Spleen (tissue), 7 donors: ENCODE data around the gene SORBS1.

Source experiments
- POLR2A ChIP-seq, 3 donors: fragments of 450-650 bp; IDR thresholded peaks; one replicate each; pipeline ENCODE4 v1.5.1; 2017; ENCODE audit warnings: antibody characterized with exemption in 3 of 3, mild to moderate bottlenecking in 1 of 3
- TF ChIP-seq, protein P1 (sequence below), 11 experiments: fragments of 200-600 bp in 7 of 11; fragments of 450-650 bp in 4 of 11; sonication (generic) in 4 of 11; IDR thresholded peaks in 8 of 11; conservative IDR thresholded peaks in 3 of 11; 1 replicate in 7 of 11; 2 replicates in 4 of 11; pipeline versions ENCODE4 v1.4.0 to v1.8.0; 2016 to 2021; ENCODE audit warnings: antibody characterized with exemption in 11 of 11, inconsistent platforms in 4 of 11, mild to moderate bottlenecking in 1 of 11
- donor health status: DM: no; HTN: no; CAD: no; lungs with moderate emphysema.
- donor health status: DM: no; HTN: no; CAD: no.
- donor health status: DM: no; HTN: no; CAD: no.

DNA sequence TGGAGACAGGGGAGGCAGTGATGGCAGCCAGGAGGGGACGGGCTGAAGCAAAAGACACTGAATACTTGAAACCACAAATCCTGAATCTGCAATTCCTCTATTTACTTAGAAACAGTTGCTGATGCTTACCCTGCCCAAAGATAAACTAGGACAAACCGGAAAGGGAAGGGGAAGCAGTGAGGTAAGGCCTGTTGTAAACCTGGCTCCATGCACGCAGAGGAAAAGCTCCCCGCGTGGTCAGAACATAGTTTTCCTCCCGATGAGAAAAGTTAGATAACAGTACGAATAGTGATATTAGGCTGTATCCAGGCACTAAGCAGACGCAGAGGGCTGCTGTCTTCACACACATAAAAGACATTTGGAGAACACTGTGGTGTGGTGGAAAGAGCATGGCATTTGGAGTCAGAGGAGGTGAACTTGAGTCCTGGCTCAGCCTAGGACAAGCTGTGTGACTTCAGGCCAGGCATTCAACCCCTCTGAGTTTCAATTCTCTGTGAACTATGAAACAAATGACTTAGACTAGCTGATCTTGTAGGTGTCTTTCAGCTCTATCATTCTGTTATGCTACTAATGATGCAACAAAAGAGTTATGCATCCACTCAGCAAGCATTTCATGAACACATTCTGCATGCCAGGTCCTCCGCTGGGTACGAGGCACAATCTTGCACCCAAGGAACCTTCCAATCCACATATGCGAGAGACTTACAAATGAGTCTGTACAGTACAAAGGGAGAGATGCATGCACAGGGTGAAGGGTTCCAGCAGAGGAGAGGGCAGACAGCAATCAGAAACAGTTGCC lies 80.9 kb downstream of the SORBS1 start:
- TF ChIP-seq, protein P1, sequence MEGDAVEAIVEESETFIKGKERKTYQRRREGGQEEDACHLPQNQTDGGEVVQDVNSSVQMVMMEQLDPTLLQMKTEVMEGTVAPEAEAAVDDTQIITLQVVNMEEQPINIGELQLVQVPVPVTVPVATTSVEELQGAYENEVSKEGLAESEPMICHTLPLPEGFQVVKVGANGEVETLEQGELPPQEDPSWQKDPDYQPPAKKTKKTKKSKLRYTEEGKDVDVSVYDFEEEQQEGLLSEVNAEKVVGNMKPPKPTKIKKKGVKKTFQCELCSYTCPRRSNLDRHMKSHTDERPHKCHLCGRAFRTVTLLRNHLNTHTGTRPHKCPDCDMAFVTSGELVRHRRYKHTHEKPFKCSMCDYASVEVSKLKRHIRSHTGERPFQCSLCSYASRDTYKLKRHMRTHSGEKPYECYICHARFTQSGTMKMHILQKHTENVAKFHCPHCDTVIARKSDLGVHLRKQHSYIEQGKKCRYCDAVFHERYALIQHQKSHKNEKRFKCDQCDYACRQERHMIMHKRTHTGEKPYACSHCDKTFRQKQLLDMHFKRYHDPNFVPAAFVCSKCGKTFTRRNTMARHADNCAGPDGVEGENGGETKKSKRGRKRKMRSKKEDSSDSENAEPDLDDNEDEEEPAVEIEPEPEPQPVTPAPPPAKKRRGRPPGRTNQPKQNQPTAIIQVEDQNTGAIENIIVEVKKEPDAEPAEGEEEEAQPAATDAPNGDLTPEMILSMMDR (IDR thresholded peaks at IDR 0.05 in 8 of 11, conservative IDR thresholded peaks at IDR 0.05 in 3 of 11): no peak
- peak in 1 of 3 donors; percentile 44 for TF ChIP-seq POLR2A (IDR thresholded peaks at IDR 0.05)
